Testis (tissue), 2 donors: ENCODE data around the gene ZNF616.

Experiments
- CTCF ChIP-seq, 3 experiments: fragments of 450-650 bp in 2 of 3; fragments of 200-600 bp in 1 of 3; sonication (generic) in 1 of 3; IDR thresholded peaks; one replicate each; pipeline ENCODE4 v1.5.1; 2016 to 2019; ENCODE audit warnings: antibody characterized with exemption in 3 of 3, mild to moderate bottlenecking in 2 of 3, moderate library complexity in 1 of 3
- POLR2A ChIP-seq: fragments of 450-650 bp; IDR thresholded peaks from one replicate; pipeline ENCODE4 v1.6.1; 2017; ENCODE audit warnings: antibody characterized with exemption, mild to moderate bottlenecking, moderate library complexity

- TF ChIP-seq CTCF (IDR thresholded peaks at IDR 0.05) (no peak), POLR2A (no peak)
These were observed 19.5 kb downstream of the ZNF616 start for GRCh38 chr19:52120286-52120685.
